ENCODE data around the gene KNDC1.
"Not testable (repeated sequence)": the region's sequence is repeated elsewhere in the genome, so short reads cannot be mapped to it uniquely, and the experiment has no call there.

DNA sequence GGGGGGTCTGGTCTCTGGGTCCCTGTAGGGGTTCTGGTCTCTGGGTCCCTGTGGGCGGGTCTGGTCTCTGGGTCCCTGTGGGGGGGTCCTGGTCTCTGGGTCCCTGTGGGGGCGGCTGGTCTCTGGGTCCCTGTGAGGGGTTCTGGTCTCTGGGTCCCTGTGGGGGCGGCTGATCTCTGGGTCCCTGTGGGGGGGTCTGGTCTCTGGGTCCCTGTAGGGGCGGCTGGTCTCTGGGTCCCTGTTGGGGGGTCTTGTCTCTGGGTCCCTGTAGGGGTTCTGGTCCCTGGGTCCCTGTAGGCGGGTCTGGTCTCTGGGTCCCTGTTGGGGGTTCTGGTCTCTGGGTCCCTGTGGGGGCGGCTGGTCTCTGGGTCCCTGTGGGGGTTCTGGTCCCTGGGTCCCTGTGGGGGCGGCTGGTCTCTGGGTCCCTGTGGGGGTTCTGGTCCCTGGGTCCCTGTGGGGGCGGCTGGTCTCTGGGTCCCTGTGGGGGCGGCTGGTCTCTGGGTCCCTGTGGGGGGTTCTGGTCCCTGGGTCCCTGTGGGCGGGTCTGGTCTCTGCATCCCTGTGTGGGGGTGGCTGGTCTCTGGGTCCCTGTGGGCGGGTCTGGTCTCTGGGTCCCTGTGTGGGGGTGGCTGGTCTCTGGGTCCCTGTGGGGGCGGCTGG, 22.4 kb upstream of the KNDC1 start:
- TF ChIP-seq, protein P1, sequence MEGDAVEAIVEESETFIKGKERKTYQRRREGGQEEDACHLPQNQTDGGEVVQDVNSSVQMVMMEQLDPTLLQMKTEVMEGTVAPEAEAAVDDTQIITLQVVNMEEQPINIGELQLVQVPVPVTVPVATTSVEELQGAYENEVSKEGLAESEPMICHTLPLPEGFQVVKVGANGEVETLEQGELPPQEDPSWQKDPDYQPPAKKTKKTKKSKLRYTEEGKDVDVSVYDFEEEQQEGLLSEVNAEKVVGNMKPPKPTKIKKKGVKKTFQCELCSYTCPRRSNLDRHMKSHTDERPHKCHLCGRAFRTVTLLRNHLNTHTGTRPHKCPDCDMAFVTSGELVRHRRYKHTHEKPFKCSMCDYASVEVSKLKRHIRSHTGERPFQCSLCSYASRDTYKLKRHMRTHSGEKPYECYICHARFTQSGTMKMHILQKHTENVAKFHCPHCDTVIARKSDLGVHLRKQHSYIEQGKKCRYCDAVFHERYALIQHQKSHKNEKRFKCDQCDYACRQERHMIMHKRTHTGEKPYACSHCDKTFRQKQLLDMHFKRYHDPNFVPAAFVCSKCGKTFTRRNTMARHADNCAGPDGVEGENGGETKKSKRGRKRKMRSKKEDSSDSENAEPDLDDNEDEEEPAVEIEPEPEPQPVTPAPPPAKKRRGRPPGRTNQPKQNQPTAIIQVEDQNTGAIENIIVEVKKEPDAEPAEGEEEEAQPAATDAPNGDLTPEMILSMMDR (conservative IDR thresholded peaks at IDR 0.05) = not testable (repeated sequence)
- TF ChIP-seq EZH2 (IDR thresholded peaks at IDR 0.05; ENCODE audit: low read depth) = not testable (repeated sequence)
